Testis (tissue), 2 donors: ENCODE results near the gene KIF26B.

Experiments
- POLR2A ChIP-seq: fragments of 450-650 bp; IDR thresholded peaks from one replicate; pipeline ENCODE4 v1.6.1; 2017; ENCODE audit warnings: antibody characterized with exemption, mild to moderate bottlenecking, moderate library complexity
- TF ChIP-seq, protein P1 (sequence below), 3 experiments: fragments of 450-650 bp in 2 of 3; fragments of 200-600 bp in 1 of 3; sonication (generic) in 1 of 3; IDR thresholded peaks; one replicate each; pipeline ENCODE4 v1.5.1; 2016 to 2019; ENCODE audit warnings: antibody characterized with exemption in 3 of 3, mild to moderate bottlenecking in 2 of 3, moderate library complexity in 1 of 3

DNA sequence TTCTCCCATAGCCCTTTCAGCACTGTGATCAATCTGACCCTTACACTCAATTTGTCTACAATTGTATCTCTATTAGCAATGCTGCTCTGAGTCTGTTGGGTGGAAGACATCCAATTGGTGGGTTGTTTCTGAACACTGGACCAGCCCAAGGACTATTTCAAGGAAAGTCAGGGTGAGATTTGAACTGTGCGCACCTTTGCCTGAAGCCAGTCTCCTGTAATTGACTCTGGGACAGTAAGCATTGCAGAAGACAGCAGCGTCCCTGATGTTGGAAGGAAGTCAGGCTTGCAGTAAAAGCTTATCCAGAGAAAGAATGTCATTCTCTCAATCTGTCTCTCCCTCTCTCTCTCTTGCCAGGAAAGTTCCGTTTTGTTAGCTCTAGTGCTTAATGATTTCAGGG is 233.9 kb downstream of the KIF26B start:
- TF ChIP-seq, protein P1, sequence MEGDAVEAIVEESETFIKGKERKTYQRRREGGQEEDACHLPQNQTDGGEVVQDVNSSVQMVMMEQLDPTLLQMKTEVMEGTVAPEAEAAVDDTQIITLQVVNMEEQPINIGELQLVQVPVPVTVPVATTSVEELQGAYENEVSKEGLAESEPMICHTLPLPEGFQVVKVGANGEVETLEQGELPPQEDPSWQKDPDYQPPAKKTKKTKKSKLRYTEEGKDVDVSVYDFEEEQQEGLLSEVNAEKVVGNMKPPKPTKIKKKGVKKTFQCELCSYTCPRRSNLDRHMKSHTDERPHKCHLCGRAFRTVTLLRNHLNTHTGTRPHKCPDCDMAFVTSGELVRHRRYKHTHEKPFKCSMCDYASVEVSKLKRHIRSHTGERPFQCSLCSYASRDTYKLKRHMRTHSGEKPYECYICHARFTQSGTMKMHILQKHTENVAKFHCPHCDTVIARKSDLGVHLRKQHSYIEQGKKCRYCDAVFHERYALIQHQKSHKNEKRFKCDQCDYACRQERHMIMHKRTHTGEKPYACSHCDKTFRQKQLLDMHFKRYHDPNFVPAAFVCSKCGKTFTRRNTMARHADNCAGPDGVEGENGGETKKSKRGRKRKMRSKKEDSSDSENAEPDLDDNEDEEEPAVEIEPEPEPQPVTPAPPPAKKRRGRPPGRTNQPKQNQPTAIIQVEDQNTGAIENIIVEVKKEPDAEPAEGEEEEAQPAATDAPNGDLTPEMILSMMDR (IDR thresholded peaks at IDR 0.05) = no peak
- no peak for TF ChIP-seq POLR2A
